Measurements from ENCODE around the gene SORCS2.

DNA sequence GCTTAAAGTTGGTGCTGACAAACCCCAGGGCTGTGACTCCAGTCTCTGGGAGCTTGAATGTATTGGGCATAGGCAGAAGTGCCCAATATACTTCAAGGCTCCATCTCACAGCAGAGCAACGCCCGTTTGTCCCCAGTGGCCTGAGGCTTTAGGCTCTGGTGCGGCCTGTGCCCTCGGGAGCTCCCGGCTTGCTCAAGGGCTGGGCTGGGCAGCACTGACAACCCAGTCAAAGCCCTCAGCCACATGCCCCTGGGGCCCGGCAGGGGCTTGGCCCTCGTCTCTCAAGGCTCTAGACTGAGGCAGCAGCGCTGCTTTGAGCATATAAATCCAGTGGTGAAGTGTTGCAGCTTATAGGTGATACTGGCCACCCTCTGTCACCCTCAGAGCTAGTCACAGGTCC, 543.6 kb downstream of the SORCS2 start:
- TF ChIP-seq, protein P1, sequence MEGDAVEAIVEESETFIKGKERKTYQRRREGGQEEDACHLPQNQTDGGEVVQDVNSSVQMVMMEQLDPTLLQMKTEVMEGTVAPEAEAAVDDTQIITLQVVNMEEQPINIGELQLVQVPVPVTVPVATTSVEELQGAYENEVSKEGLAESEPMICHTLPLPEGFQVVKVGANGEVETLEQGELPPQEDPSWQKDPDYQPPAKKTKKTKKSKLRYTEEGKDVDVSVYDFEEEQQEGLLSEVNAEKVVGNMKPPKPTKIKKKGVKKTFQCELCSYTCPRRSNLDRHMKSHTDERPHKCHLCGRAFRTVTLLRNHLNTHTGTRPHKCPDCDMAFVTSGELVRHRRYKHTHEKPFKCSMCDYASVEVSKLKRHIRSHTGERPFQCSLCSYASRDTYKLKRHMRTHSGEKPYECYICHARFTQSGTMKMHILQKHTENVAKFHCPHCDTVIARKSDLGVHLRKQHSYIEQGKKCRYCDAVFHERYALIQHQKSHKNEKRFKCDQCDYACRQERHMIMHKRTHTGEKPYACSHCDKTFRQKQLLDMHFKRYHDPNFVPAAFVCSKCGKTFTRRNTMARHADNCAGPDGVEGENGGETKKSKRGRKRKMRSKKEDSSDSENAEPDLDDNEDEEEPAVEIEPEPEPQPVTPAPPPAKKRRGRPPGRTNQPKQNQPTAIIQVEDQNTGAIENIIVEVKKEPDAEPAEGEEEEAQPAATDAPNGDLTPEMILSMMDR (IDR thresholded peaks at IDR 0.05): no peak
- TF ChIP-seq POLR2A (IDR thresholded peaks at IDR 0.05): no peak
